ENCODE results near the gene SH3GL1. TPM values are rescaled to one million over a fixed set of nuclear protein-coding genes. Genes with fewer than 3 reads are reported as not detected.

Gene SH3GL1
- total and polyA plus RNA-seq, 10 of the 15 experiments (the other 5 are each of a cell fraction or from before 2014, with no cell fraction given): 0.93 to 47.4 (median 28.4) TPM

DNA sequence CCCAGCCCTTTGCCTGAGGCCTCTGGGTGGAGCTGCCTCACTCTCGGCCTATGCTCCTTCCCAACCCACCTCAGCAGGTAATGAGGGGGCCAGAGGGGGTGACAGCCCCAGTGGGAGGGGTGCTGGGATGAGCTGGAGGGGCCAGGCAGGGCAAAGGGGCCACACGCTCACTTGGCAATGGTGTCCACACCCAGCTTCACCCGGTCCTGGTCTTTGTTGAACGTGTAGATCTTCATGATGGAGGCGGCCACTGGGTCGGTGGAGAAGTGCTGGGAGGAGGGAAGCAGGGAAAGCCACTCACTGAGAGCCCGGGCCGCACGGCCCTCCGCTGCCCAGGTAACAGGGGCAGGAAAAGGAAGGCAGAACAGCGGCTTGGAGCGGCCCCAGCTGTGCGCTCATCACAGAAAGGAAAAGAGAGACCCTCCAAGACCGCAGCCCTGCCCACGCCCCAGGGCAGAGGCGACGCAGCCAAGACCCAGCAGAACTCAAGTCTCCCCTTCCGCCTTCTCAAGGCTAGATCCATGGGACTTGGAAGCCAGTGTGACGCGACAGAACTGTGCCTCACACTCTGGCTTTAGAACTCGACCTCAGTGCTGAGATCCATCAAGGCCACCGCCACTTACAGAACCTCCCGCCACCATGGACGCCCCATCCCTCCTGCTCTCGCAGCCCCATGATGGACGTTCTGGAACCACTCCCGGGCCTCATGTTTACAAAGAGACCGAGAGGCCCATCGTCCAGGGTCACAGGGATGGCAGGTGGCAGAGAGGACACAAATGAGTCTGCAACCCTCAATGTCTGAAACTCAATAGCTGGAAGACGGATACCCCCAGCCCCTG is 48.0 kb upstream of the SH3GL1 start (continued):
- TF ChIP-seq, protein P1, sequence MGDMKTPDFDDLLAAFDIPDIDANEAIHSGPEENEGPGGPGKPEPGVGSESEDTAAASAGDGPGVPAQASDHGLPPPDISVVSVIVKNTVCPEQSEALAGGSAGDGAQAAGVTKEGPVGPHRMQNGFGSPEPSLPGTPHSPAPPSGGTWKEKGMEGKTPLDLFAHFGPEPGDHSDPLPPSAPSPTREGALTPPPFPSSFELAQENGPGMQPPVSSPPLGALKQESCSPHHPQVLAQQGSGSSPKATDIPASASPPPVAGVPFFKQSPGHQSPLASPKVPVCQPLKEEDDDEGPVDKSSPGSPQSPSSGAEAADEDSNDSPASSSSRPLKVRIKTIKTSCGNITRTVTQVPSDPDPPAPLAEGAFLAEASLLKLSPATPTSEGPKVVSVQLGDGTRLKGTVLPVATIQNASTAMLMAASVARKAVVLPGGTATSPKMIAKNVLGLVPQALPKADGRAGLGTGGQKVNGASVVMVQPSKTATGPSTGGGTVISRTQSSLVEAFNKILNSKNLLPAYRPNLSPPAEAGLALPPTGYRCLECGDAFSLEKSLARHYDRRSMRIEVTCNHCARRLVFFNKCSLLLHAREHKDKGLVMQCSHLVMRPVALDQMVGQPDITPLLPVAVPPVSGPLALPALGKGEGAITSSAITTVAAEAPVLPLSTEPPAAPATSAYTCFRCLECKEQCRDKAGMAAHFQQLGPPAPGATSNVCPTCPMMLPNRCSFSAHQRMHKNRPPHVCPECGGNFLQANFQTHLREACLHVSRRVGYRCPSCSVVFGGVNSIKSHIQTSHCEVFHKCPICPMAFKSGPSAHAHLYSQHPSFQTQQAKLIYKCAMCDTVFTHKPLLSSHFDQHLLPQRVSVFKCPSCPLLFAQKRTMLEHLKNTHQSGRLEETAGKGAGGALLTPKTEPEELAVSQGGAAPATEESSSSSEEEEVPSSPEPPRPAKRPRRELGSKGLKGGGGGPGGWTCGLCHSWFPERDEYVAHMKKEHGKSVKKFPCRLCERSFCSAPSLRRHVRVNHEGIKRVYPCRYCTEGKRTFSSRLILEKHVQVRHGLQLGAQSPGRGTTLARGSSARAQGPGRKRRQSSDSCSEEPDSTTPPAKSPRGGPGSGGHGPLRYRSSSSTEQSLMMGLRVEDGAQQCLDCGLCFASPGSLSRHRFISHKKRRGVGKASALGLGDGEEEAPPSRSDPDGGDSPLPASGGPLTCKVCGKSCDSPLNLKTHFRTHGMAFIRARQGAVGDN (IDR thresholded peaks at IDR 0.05): no peak
- no peak for TF ChIP-seq SRF (IDR thresholded peaks at IDR 0.05; ENCODE audit: low read depth in 2 of 2, low read length in 2 of 2)
- TF ChIP-seq, protein P2, sequence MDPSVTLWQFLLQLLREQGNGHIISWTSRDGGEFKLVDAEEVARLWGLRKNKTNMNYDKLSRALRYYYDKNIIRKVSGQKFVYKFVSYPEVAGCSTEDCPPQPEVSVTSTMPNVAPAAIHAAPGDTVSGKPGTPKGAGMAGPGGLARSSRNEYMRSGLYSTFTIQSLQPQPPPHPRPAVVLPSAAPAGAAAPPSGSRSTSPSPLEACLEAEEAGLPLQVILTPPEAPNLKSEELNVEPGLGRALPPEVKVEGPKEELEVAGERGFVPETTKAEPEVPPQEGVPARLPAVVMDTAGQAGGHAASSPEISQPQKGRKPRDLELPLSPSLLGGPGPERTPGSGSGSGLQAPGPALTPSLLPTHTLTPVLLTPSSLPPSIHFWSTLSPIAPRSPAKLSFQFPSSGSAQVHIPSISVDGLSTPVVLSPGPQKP (IDR thresholded peaks at IDR 0.05; ENCODE audit: low read depth, low read length): no peak
- TF ChIP-seq BCL11A (IDR thresholded peaks at IDR 0.05; ENCODE audit: low read depth, low read length): no peak
- no peak for TF ChIP-seq POU2F2 (IDR thresholded peaks at IDR 0.05; ENCODE audit: borderline replicate concordance, low read depth, low read length)
